ENCODE data around the gene HEPN1. TPM values are rescaled to one million over a fixed set of nuclear protein-coding genes. Genes with fewer than 3 reads are reported as not detected.
"Not testable (repeated sequence)": the region's sequence is repeated elsewhere in the genome, so short reads cannot be mapped to it uniquely, and the experiment has no call there.

Gene HEPN1
- polyA plus RNA-seq, 3 donors from 2014 or later, result not detected

DNA sequence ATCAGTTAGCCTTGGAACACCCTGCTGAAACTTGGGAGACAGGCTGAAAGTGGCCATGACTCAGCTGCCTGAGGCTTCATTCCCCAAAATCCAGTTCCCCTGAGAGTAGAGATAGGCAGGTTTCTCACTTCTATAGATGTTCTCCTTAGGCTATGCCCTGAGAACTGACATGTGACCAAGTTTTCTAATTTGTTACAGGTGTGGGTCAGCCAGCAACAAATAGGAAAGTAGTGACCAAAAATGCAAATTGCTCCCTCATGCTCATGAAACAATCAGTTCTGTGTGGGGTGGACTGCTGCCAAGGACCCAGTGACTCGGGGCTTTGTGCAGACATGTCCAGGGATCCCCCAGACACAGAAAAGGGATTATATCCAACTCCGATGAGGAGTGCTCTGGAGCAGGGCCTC lies 27.7 kb downstream of the HEPN1 start:
- Mint-ChIP-seq H3K27me3 (ENCODE audit: low read depth in 3 of 3) (peaks cover 0 to 5% (median 3%) of the 10 kb centered on the region in 3 donors), H3K36me3 (peaks cover 7 to 8% (median 7%) of the 10 kb centered on the region in 3 donors), H3K4me3 (no peak overlapping the region), H3K27ac (no peak overlapping the region), H3K9me3 (peaks cover 2 to 13% (median 8%) of the 10 kb centered on the region in 6 donors), H3K4me1 (peaks cover 12 to 18% of the 10 kb centered on the region in 2 donors)
- no peak for DNase-seq

GRCh38 chr11:124950601-124951330 lies 31.7 kb downstream of the HEPN1 start:
- Mint-ChIP-seq H3K27me3 (ENCODE audit: low read depth in 3 of 3) (peaks cover 0 to 3% (median 0%) of the 10 kb centered on the region in 3 donors), H3K27ac (peak overlapping the region in 1 of 6 donors; percentile 32), H3K4me3 (no peak overlapping the region), H3K36me3 (peaks cover 7 to 8% (median 7%) of the 10 kb centered on the region in 3 donors), H3K9me3 (peaks cover 2 to 13% (median 8%) of the 10 kb centered on the region in 6 donors), H3K4me1 (peaks cover 5 to 11% of the 10 kb centered on the region in 2 donors)
- DNase-seq, result peak; percentile 18 to 41 (median 28)

DNA sequence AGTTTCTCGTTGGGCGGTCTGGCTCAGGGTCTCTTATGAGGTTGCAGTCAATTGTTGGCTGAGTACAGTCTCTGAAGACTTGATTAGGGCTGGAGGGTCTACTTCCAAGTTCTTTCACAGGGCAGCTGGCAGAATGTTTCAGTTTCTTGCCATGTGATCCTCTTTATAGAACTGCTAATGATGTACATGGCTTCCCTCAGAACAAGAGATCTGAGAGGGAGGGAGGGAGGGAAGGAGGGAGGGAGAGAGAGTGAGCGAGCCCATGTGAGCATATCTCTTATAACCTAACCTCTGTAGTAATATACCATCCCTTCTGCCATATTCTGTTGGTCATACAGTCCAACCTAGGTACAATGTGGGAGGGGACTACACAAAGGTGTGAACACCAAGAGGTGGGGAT lies 32.3 kb downstream of the HEPN1 start:
- DNase-seq, result no peak
- H3K27me3 Mint-ChIP-seq (ENCODE audit: low read depth in 3 of 3), result peaks cover 0 to 3% (median 0%) of the 10 kb centered on the region in 3 donors
- peaks cover 5 to 8% (median 7%) of the 10 kb centered on the region in 3 donors for H3K36me3 Mint-ChIP-seq
- peaks cover 2 to 13% (median 8%) of the 10 kb centered on the region in 6 donors for H3K9me3 Mint-ChIP-seq
- no peak overlapping the region for H3K4me3 Mint-ChIP-seq
- peaks cover 5 to 11% of the 10 kb centered on the region in 2 donors for H3K4me1 Mint-ChIP-seq
- no peak overlapping the region for H3K27ac Mint-ChIP-seq

GRCh38 chr11:124953753-124954589 lies 34.9 kb downstream of the HEPN1 start, which contains the start of gene CCDC15:
CCDC15 (plus strand) TSS chr11:124954202; CDS start chr11:124954733, 531 bp downstream.
- peaks cover under 1 to 5% of the 10 kb centered on the region in 2 donors for H3K4me1 Mint-ChIP-seq
- no peak within 1 kb of the TSS for H3K27ac Mint-ChIP-seq
- H3K27me3 Mint-ChIP-seq (ENCODE audit: low read depth in 3 of 3), result peaks cover 0 to 2% (median 0%) of the 10 kb centered on the region in 3 donors
- peak; percentile 94 for DNase-seq
- peak within 1 kb of the TSS in 1 of 5 donors; percentile 22 for H3K4me3 Mint-ChIP-seq
- H3K9me3 Mint-ChIP-seq, result peaks cover 0 to 2% (median 0%) of the 10 kb centered on the region in 6 donors
- H3K36me3 Mint-ChIP-seq, result peaks cover 0 to 3% (median 0%) of the 10 kb centered on the region in 3 donors

- H3K36me3 Mint-ChIP-seq, result peaks cover 0 to 3% (median 0%) of the 10 kb centered on the region in 3 donors
- peaks cover 0 to 2% (median 0%) of the 10 kb centered on the region in 3 donors for H3K27me3 Mint-ChIP-seq (ENCODE audit: low read depth in 3 of 3)
- peaks cover 0 to under 1% of the 10 kb centered on the region in 2 donors for H3K4me1 Mint-ChIP-seq
- H3K27ac Mint-ChIP-seq, result no peak overlapping the region
- H3K9me3 Mint-ChIP-seq, result peaks cover 0 to 2% (median 0%) of the 10 kb centered on the region in 6 donors
- DNase-seq, result no peak
- H3K4me3 Mint-ChIP-seq, result no peak overlapping the region
Observed at GRCh38 chr11:124954590-124954955, 35.5 kb downstream of the HEPN1 start.

GRCh38 chr11:124955035-124955434 lies 36.0 kb downstream of the HEPN1 start:
- DNase-seq, result no peak
- peaks cover 0 to 1% (median 0%) of the 10 kb centered on the region in 6 donors for H3K9me3 Mint-ChIP-seq
- peaks cover 0 to 2% (median 0%) of the 10 kb centered on the region in 3 donors for H3K27me3 Mint-ChIP-seq (ENCODE audit: low read depth in 3 of 3)
- peak overlapping the region in 1 of 5 donors; percentile 22 for H3K4me3 Mint-ChIP-seq
- no peak overlapping the region for H3K27ac Mint-ChIP-seq
- H3K4me1 Mint-ChIP-seq, result no peaks in the 10 kb centered on the region
- peaks cover 0 to 3% (median 0%) of the 10 kb centered on the region in 3 donors for H3K36me3 Mint-ChIP-seq

DNA sequence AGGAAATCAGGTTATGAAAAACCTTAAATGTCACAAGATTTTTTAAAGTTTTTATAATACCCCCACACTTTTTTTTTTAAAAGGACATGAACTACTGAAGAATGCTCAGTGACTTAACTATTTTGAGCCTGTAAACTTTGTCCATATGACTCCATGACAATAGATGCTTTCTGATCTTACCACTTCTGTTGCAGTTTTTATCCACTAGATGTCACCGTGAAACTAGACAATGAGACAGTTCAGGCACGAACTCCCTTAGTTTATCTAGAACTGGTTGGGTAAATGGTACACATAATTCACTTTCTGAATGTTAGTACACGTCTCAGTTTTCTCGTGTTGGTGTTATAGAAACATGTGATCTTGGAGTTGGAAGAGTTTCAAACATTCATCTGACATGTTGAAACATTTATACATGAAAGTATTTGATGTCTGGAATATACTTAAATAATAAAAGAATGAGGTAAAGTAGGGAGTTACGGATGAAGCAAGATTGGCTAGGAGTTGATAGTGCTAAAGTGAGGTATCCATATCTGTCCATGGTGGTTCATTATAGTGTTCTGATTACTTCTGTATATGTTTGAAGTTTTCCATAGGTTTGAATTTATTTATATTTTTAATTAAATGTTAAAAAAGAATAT lies 43.0 kb downstream of the HEPN1 start:
- H3K4me1 Mint-ChIP-seq, result no peaks in the 10 kb centered on the region
- H3K9me3 Mint-ChIP-seq, result no peaks in the 10 kb centered on the region
- H3K27ac Mint-ChIP-seq, result no peak overlapping the region
- H3K4me3 Mint-ChIP-seq, result no peak overlapping the region
- peaks cover 0 to 3% (median 0%) of the 10 kb centered on the region in 3 donors for H3K36me3 Mint-ChIP-seq
- peak; percentile 50 to 65 (median 59) for DNase-seq
- peaks cover 0 to 4% (median 0%) of the 10 kb centered on the region in 3 donors for H3K27me3 Mint-ChIP-seq (ENCODE audit: low read depth in 3 of 3)

DNA sequence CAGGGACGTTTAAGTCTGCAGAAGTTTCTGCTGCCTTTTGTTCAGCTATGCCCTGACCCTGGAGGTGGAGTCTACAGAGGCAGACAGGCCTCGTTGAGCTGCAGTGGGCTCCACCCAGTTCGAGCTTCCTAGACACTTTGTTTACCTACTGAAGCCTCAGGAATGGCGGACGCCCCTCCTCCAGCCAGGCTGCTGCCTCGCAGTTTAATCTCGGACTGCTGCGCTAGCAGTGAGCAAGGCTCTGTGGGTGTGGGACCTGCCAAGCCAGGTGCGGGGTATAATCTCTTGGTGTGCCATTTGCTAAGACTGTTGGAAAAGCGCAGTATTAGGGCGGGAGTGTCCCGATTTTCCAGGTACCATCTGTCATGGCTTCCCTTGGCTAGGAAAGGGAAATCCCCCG lies 49.1 kb downstream of the HEPN1 start:
- not testable (repeated sequence) for H3K27ac Mint-ChIP-seq; H3K9me3 Mint-ChIP-seq; H3K4me1 Mint-ChIP-seq; H3K27me3 Mint-ChIP-seq (ENCODE audit: low read depth in 3 of 3); H3K36me3 Mint-ChIP-seq; DNase-seq; H3K4me3 Mint-ChIP-seq

Other genes with a start within 250 kb of the HEPN1 start
- 1 to 10 TPM; 1.7 to 2.9 (median 2.6) TPM for gene SIAE, start 245.5 kb upstream of the HEPN1 start, polyA plus RNA-seq
- gene SPA17, start 245.3 kb upstream of the HEPN1 start, polyA plus RNA-seq, result 1 to 10 TPM in 1 of 3 donors, under 1 TPM in 1, not detected in 1; 0.36 to 1.2 TPM
- gene NRGN, start 179.3 kb upstream of the HEPN1 start, polyA plus RNA-seq, result 10 to 100 TPM in 1 of 3 donors, 1 to 10 TPM in 1, under 1 TPM in 1; 0.82 to 11.6 (median 3.0) TPM
- gene VSIG2, start 167.0 kb upstream of the HEPN1 start, polyA plus RNA-seq, result not detected
- 1 to 10 TPM in 1 of 3 donors, under 1 TPM in 1, not detected in 1; 0.30 to 4.3 TPM for gene ESAM, start 157.0 kb upstream of the HEPN1 start, polyA plus RNA-seq
- 1 to 10 TPM; 2.8 to 7.2 (median 5.7) TPM for gene MSANTD2, start 118.8 kb upstream of the HEPN1 start, polyA plus RNA-seq
- 1 to 10 TPM; 2.5 to 3.4 (median 2.8) TPM for gene ROBO3, start 53.8 kb upstream of the HEPN1 start, polyA plus RNA-seq
- gene ROBO4, start 21.4 kb upstream of the HEPN1 start, polyA plus RNA-seq, result not detected
- not detected for gene HEPACAM, start 16.8 kb downstream of the HEPN1 start, polyA plus RNA-seq
- 1 to 10 TPM in 2 of 3 donors, under 1 TPM in 1; 0.50 to 2.7 (median 1.6) TPM for gene CCDC15, start 35.0 kb downstream of the HEPN1 start, polyA plus RNA-seq
- gene SLC37A2, start 144.1 kb downstream of the HEPN1 start, polyA plus RNA-seq, result 1 to 10 TPM in 1 of 3 donors, under 1 TPM in 2; 0.37 to 2.1 (median 0.61) TPM
- 10 to 100 TPM; 39.9 to 54.9 (median 46.6) TPM for gene TMEM218, start 192.4 kb downstream of the HEPN1 start, polyA plus RNA-seq
- not detected for gene PKNOX2, start 245.5 kb downstream of the HEPN1 start, polyA plus RNA-seq